Gastroesophageal sphincter (tissue), 3 donors: Measurements from ENCODE around the gene DNTT.

Experiments used
- EP300 ChIP-seq: sonication (generic); formaldehyde crosslinking; IDR thresholded peaks from one replicate; pipeline ENCODE4 v1.6.1; 2017; ENCODE audit warnings: antibody characterized with exemption, mild to moderate bottlenecking
- POLR2A ChIP-seq, 2 donors: fragments of 450-650 bp; IDR thresholded peaks; one replicate each; pipeline ENCODE4 v1.6.1; 2017; ENCODE audit warnings: antibody characterized with exemption in 2 of 2, mild to moderate bottlenecking in 2 of 2, moderate library complexity in 1 of 2
- TF ChIP-seq, protein P1 (sequence below), 4 experiments: fragments of 200-600 bp in 2 of 4; fragments of 450-650 bp in 2 of 4; sonication (generic) in 1 of 4; IDR thresholded peaks; one replicate each; pipeline ENCODE4 v1.5.1; 2017 to 2019; ENCODE audit warnings: antibody characterized with exemption in 4 of 4, mild to moderate bottlenecking in 2 of 4, moderate library complexity in 2 of 4

DNA sequence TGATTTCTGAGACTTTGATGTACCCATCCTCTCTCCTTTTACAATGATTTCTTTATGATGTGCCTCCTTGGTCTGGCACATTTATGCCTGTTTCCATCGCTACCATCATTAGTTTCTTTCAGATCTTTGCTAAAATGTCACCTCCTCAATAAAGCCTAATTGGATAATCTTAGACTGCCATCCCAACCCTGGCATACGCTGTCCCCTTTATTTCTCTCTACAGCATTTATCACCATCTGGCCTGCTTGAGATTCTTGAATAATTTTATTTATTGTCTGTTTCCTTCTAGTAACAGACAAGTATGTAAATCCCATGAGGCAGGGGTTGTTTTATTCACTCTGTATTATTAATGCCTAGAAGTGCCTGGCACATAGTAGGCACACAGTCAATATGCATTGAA lies 6.7 kb upstream of the DNTT start:
- TF ChIP-seq EP300 (no peak), POLR2A (IDR thresholded peaks at IDR 0.05) (no peak)
- TF ChIP-seq, protein P1, sequence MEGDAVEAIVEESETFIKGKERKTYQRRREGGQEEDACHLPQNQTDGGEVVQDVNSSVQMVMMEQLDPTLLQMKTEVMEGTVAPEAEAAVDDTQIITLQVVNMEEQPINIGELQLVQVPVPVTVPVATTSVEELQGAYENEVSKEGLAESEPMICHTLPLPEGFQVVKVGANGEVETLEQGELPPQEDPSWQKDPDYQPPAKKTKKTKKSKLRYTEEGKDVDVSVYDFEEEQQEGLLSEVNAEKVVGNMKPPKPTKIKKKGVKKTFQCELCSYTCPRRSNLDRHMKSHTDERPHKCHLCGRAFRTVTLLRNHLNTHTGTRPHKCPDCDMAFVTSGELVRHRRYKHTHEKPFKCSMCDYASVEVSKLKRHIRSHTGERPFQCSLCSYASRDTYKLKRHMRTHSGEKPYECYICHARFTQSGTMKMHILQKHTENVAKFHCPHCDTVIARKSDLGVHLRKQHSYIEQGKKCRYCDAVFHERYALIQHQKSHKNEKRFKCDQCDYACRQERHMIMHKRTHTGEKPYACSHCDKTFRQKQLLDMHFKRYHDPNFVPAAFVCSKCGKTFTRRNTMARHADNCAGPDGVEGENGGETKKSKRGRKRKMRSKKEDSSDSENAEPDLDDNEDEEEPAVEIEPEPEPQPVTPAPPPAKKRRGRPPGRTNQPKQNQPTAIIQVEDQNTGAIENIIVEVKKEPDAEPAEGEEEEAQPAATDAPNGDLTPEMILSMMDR (IDR thresholded peaks at IDR 0.05): no peak
